Choroid plexus epithelial cell (primary cell): ENCODE measurements around the gene ZBTB45.

Experiments
- DNase-seq: peaks from one replicate; pipeline ENCODE4 v3.0.0-alpha.2; 2010; ENCODE audit warnings: low read depth
- H3K4me3 ChIP-seq: 2 replicates; pipeline ENCODE4 v1.5.1; 2011; ENCODE audit warnings: low read depth, mild to moderate bottlenecking, control low read depth, low read length, moderate library complexity
- TF ChIP-seq, protein P1 (sequence below): conservative IDR thresholded peaks from 2 replicates; pipeline ENCODE4 v1.5.1; 2011; ENCODE audit warnings: low read depth, mild to moderate bottlenecking, control low read depth, inconsistent platforms, low read length, moderate library complexity

The ZBTB45 gene

DNA sequence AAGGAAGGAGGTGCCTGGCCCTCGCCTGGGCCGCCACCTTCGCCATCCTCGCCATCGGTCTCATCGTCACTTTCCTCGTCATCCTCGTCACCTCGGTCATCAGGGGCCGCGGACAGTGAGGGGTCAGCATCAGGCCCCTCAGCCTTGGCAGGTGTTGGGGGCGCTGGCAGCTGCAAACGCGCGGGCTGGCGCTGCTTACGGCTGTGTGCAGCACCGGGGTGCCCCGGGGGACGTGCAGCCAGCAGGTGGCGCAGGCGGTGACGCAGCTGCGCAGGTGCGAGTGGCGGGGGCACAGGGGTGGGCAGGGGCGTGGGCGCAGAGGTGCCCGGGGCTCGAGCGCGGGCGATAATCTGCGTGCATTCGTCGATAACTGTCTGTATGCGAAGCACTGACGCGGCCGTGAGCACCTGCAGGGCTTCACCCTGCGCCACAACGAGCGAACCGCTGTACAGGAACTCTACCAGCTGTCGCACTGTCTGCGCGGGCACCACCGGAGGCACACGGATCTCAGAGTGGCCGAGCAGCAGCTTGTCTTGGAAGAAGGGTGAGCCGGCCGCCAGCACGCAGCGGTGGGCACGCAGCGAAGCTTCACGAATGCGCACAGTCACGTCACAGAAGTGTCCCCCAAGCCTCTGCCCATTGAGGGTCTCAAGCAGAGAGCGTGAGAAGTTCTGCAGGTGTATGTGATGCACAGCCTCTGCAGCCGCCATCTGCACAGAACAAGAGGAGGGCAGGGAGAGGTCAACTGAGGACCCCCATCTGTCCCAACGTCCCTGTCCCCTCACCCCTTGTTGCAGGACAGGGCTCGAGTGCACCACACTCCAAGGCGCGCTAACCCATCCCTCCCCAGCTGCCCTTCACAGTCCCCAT lies 2.4 kb downstream of the ZBTB45 start:
- H3K4me3 ChIP-seq, result no peak overlapping the region
- TF ChIP-seq, protein P1, sequence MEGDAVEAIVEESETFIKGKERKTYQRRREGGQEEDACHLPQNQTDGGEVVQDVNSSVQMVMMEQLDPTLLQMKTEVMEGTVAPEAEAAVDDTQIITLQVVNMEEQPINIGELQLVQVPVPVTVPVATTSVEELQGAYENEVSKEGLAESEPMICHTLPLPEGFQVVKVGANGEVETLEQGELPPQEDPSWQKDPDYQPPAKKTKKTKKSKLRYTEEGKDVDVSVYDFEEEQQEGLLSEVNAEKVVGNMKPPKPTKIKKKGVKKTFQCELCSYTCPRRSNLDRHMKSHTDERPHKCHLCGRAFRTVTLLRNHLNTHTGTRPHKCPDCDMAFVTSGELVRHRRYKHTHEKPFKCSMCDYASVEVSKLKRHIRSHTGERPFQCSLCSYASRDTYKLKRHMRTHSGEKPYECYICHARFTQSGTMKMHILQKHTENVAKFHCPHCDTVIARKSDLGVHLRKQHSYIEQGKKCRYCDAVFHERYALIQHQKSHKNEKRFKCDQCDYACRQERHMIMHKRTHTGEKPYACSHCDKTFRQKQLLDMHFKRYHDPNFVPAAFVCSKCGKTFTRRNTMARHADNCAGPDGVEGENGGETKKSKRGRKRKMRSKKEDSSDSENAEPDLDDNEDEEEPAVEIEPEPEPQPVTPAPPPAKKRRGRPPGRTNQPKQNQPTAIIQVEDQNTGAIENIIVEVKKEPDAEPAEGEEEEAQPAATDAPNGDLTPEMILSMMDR, result no peak
- DNase-seq, result no peak

DNA sequence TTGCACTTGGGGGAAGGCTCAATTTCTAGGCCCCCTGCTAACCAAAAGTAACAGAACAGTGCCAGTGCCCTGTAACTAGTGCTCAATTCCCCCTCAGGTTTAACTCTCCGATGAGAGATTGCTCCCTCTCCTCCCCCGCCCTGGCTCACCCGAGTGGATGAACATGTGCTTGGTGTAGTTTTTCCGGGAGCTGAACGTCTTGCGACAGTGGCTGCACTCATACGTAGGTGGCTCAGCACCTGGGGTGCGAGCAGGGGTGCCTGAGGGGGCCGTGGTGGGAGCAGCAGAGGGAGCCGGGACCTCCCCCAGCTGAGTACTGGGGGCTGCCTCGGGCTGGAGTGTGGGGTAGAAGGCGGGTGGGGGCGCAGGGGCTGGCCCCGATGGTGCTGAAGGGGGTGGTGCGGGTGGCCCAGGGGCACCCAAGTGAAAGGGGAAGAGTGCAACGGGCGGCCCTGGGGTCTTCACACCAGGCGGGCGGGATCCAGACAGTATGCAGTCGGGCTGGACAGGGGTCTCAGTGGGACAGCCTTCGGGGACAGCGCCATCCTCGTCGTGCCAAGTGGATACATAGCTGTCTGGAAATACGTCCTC lies 3.3 kb downstream of the ZBTB45 start:
- DNase-seq, result no peak
- no peak overlapping the region for H3K4me3 ChIP-seq
- TF ChIP-seq, protein P1, result no peak

DNA sequence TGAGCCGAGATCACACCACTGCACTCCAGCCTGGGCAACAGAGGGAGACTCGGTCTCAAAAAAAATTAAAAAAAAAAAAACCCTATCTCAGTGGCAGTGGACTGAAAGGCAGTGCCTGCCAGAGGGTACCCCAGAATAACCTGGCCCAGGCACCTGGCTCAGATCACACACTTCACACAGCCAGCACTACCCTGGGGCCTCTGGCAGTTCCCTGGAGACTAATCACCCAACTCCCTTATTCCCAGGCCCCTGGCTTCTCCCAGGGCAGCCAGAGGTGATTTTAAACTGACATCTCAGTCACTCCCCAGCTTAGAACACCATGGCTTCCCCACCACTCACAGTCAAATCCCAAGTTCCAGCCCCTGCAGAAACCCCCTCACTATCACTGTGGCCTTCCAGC lies 4.4 kb downstream of the ZBTB45 start:
- TF ChIP-seq, protein P1, result no peak
- DNase-seq, result no peak
- H3K4me3 ChIP-seq, result no peak overlapping the region

DNA sequence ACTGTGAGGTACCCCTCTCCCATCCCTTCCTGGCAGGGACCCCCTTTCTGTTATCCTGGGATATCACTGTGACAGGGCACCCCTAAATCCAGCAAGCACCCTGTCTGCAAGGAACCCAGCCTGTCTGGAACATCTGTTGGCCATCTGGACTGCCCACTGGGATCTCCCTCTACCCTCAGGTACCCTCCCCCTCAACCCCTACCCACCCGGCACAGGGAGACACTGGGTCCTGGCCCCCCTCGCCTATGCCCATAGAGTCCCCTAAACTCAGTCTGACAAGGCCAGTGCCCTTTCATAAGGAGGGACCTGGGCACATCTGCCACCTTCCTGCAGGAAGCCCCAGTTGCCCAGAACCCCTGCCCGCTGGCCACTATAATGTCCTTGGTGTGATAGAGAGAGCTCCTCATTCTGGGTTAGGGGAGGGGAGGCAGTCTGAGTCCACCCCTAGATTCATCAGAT lies 5.0 kb downstream of the ZBTB45 start:
- TF ChIP-seq, protein P1, result no peak

DNA sequence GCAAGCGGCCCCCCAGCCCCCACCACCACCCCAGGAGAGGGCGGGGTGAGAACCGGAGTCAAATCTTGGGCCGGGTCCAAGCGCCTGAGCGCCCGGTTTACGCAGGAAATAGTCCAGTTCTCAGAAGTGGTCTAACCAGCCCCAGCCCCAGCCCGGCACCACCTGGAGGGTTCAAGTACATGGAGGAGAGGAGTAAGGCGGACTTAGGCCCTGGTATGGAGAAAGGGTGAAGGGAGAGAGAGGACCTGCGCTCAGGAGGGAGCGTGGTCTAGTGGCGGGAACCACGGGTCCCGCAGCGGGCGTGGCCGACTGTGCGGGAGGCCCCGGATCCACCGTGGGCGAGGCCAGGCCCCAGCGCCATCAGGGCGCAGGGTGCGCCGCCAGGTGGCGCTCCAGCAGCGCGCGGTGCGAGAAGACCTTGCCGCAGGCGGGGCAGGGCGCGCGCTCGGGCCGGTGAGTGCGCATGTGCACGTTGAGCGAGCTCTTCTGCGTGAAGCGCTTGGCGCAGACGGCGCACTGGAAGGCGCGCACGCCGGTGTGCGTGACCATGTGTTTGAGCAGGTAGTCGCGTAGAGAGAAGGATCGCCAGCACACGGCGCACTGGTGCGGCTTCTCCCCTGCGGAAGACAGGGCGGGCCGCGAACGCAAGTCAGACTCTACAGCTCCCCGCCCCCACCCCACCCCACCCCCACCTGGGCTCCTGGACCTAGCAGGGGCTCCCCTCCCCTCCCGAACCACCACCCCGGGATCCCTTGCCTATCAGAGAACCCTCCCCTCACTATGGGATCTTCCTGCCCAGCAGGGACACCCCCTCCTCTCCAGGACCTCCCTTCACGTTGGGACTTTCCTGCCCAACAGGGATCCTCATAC lies 5.7 kb downstream of the ZBTB45 start:
- peak; percentile 94 for DNase-seq
- TF ChIP-seq, protein P1, result peak; percentile 62
- H3K4me3 ChIP-seq, result peak overlapping the region; percentile 67

More for the DNA sequence above, 5.0 kb downstream of the ZBTB45 start:
- peak overlapping the region; percentile 67 for H3K4me3 ChIP-seq
- DNase-seq, result no peak

DNA sequence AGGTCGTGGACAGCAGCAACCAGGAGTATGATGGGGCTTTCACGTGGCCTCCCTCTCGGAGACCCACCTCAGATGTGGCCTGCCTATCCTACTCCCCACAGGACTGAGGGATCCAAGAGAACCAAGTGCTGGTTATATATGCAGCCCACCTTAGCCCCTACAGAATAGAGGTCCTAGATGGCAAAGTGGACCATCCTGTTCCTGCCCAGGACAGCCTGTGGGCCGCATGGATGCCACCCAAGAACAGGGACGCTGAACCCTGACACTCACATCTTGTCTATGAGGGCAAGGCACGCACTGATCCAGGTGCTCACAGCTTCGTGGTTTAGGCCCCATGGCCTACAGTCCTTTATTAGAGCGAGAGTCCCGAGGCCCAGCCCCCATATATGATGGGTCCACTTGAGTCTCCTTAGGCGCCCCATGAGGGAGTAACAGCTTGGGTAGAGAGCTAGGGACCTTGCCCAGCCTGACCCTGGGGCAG lies 6.4 kb downstream of the ZBTB45 start:
- no peak for DNase-seq
- TF ChIP-seq, protein P1, result no peak
- H3K4me3 ChIP-seq, result no peak overlapping the region
